IPS-20b (cell line): ENCODE data around the gene CLIP2.
"Not testable (repeated sequence)": the region's sequence is repeated elsewhere in the genome, so short reads cannot be mapped to it uniquely, and the experiment has no call there.

Source experiments
- H3K27ac ChIP-seq: one replicate; pipeline ENCODE4 v1.5.1; 2013; ENCODE audit warnings: low read length
- H3K27me3 ChIP-seq: 2 replicates; pipeline ENCODE4 v1.6.1; 2013; ENCODE audit warnings: mild to moderate bottlenecking, low read length, inconsistent platforms; ENCODE audit not compliant: insufficient read depth
- H3K36me3 ChIP-seq: 2 replicates; pipeline ENCODE4 v1.6.1; 2013; ENCODE audit warnings: low read depth, mild to moderate bottlenecking, inconsistent platforms, low read length, moderate library complexity; ENCODE audit not compliant: insufficient read depth
- H3K4me1 ChIP-seq: 2 replicates; pipeline ENCODE4 v1.6.1; 2013; ENCODE audit warnings: mild to moderate bottlenecking, control low read depth, inconsistent platforms, low read length, moderate library complexity; ENCODE audit not compliant: insufficient read depth
- H3K4me3 ChIP-seq: 2 replicates; pipeline ENCODE4 v1.5.1; 2013; ENCODE audit warnings: mild to moderate bottlenecking, low read length, inconsistent platforms
- H3K9ac ChIP-seq: 2 replicates; pipeline ENCODE4 v1.6.1; 2013; ENCODE audit warnings: low read depth, mild to moderate bottlenecking, inconsistent platforms, low read length, moderate library complexity
- H3K9me3 ChIP-seq: 2 replicates; pipeline ENCODE4 v1.6.1; 2013; ENCODE audit warnings: mild to moderate bottlenecking, low read depth, low read length, inconsistent platforms; ENCODE audit not compliant: insufficient read depth

The CLIP2 gene

GRCh38 chr7:74440143-74440542 is 150.9 kb downstream of the CLIP2 start:
- H3K36me3 ChIP-seq, H3K9ac ChIP-seq, H3K27me3 ChIP-seq, H3K27ac ChIP-seq, H3K9me3 ChIP-seq, H3K4me1 ChIP-seq, H3K4me3 ChIP-seq: not testable (repeated sequence)

GRCh38 chr7:74441801-74442200 is 152.6 kb downstream of the CLIP2 start:
- Histone ChIP-seq H3K4me3 (no peak overlapping the region), H3K36me3 (no peaks in the 10 kb centered on the region), H3K27me3 (no peaks in the 10 kb centered on the region), H3K9me3 (peaks cover 9% of the 10 kb centered on the region), H3K9ac (no peak overlapping the region), H3K4me1 (no peaks in the 10 kb centered on the region), H3K27ac (no peak overlapping the region)

GRCh38 chr7:74443543-74444247 is 154.5 kb downstream of the CLIP2 start:
- Histone ChIP-seq H3K36me3 (no peaks in the 10 kb centered on the region), H3K9ac (no peak overlapping the region), H3K9me3 (peaks cover 1% of the 10 kb centered on the region), H3K27me3 (no peaks in the 10 kb centered on the region), H3K4me3 (no peak overlapping the region), H3K4me1 (no peaks in the 10 kb centered on the region), H3K27ac (no peak overlapping the region)

- no peak overlapping the region for H3K27ac ChIP-seq
- H3K36me3 ChIP-seq: no peaks in the 10 kb centered on the region
- H3K9ac ChIP-seq: no peak overlapping the region
- H3K9me3 ChIP-seq: no peaks in the 10 kb centered on the region
- no peak overlapping the region for H3K4me3 ChIP-seq
- 0 out of 2 replicates have a peak, but pooled peaks cover 2% of the 10 kb centered on the region for H3K4me1 ChIP-seq
- H3K27me3 ChIP-seq: no peaks in the 10 kb centered on the region
Observed at GRCh38 chr7:74449144-74449543, 159.9 kb downstream of the CLIP2 start.

- Histone ChIP-seq H3K4me3 (no peak overlapping the region), H3K27me3 (no peaks in the 10 kb centered on the region), H3K27ac (no peak overlapping the region)
Observed at GRCh38 chr7:74449809-74450397, 160.7 kb downstream of the CLIP2 start.

GRCh38 chr7:74452748-74453321 is 163.6 kb downstream of the CLIP2 start:
- 0 out of 2 replicates have a peak, but pooled peaks cover 2% of the 10 kb centered on the region for H3K4me1 ChIP-seq
- H3K9ac ChIP-seq: peak overlapping the region; percentile 85; the same call in 1 of the 2 replicates
- peak overlapping the region; percentile 66; the same call in 1 of the 2 replicates for H3K4me3 ChIP-seq
- H3K27me3 ChIP-seq: no peaks in the 10 kb centered on the region
- no peak overlapping the region for H3K27ac ChIP-seq
- no peaks in the 10 kb centered on the region for H3K36me3 ChIP-seq
- no peaks in the 10 kb centered on the region for H3K9me3 ChIP-seq

More at GRCh38 chr7:74449809-74450397, 160.7 kb downstream of the CLIP2 start:
- H3K4me1 ChIP-seq: 0 out of 2 replicates have a peak, but pooled peaks cover 2% of the 10 kb centered on the region
- no peaks in the 10 kb centered on the region for H3K9me3 ChIP-seq
- H3K36me3 ChIP-seq: no peaks in the 10 kb centered on the region
- H3K9ac ChIP-seq: no peak overlapping the region

DNA sequence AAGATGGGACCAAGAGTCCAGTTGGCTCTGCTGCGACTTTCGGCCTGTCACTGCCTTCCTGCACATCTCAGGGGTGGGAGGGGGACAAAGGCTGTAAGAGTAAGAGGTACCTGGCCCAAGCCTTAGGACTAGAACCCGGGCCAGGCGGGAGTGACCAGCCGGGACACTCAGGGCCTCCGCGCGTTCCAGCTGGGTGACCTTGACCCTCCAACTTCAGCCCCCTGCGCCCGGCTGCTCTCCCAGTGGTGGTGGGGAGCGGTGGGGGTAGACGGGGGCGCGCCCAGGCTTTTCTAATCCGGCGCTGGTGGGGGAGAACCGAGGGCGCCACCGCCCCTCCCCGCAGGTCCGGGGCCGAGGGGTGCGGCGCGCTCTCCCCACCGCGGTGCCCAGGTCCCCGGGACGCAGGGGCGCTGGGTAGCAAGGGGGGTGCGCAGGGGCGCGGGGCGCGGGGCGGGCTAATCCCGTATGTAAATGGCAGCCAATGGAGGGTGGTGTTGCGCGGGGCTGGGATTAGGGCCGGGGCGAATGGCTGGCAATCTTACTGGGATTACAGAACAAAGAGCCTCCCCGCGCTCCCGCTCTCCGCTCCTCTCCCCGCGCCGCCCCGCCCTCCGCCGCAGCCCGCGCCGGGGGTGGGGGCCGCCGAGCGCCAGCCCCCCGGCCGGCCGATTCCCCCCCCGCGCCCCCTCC is 164.3 kb downstream of the CLIP2 start, which contains the start of gene GTF2IRD1:
TSS of gene GTF2IRD1 (plus strand) at position 585 of the 690 bp plus-strand sequence. CDS start 54,175 bp downstream, outside the sequence.
- H3K4me3 ChIP-seq: peak within 1 kb of the TSS; percentile 80
- H3K9me3 ChIP-seq: no peaks in the 10 kb centered on the region
- H3K4me1 ChIP-seq: 0 out of 2 replicates have a peak, but pooled peaks cover 2% of the 10 kb centered on the region
- peak within 1 kb of the TSS; percentile 88 for H3K9ac ChIP-seq
- no peak within 1 kb of the TSS for H3K27ac ChIP-seq
- no peaks in the 10 kb centered on the region for H3K27me3 ChIP-seq
- H3K36me3 ChIP-seq: no peaks in the 10 kb centered on the region

DNA sequence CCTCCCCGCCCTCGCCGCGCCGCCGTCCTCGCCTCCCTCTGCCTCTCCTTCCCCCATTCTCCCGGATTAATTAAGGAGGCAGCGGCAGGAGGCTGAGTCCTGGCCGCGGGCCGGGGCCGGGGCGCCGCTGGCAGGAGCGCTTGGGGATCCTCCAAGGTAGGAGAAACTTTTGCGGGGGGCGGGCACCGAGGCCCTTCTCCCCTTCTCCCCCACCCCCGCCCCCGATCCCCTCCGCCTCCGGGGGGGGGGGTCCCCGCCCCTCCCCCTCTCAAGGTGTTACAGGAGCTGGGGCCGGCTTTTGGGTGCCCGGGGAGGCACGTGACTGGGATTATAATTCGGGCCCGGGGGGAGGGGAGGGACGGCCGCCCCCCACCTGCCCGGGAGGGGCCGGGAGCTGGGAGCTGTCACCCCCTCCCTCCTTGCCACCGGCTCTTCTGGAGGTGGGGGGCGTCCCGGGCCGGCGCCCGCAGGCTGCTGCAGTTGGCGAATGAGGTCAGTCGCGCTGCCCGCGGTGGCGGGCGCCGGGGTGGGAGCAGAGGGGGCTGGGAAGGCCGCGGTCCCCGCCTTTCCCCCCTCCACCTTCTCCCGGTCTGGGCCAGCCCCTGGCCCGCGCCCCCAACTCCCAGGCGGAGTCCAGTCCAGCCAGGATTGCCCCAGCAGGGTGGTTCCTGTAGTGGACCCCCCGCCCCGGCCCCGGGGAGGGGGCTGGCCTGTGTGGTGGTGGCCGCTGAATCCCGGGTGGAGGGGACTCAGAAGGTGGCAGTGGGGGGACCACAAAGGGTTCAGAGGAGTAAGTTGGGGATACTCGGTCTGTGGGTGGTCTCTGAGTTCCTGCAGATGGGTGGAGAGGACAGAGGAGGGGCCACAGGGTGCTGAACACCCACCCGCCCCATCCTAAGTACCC is 165.1 kb downstream of the CLIP2 start:
- Histone ChIP-seq H3K9me3 (no peaks in the 10 kb centered on the region), H3K27ac (no peak overlapping the region), H3K4me3 (peak overlapping the region; percentile 80), H3K9ac (peak overlapping the region; percentile 88), H3K4me1 (0 out of 2 replicates have a peak, but pooled peaks cover 2% of the 10 kb centered on the region), H3K36me3 (no peaks in the 10 kb centered on the region), H3K27me3 (no peaks in the 10 kb centered on the region)

DNA sequence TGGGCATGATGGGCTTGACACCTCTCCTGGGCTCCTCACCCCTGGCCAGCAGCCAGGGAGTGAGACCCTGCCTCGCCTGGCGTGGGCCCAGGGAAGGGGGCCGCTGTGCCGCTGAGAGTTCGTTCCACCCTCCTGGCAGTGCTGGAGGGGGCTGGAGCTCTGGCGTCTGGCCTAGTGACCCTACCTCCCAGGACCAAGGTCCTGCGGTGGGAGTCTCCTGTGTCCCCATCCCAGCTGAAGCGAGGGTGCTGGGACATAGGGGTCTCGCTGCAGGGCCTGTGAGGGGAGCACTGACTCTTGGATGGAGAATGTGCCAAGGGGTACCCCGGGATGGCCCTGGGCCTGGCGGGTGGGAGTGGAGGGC is 165.7 kb downstream of the CLIP2 start:
- no peaks in the 10 kb centered on the region for H3K27me3 ChIP-seq
- peak overlapping the region; percentile 80 for H3K4me3 ChIP-seq
- H3K9me3 ChIP-seq: no peaks in the 10 kb centered on the region
- peak overlapping the region; percentile 88 for H3K9ac ChIP-seq
- 0 out of 2 replicates have a peak, but pooled peaks cover 2% of the 10 kb centered on the region for H3K4me1 ChIP-seq
- H3K27ac ChIP-seq: no peak overlapping the region
- no peaks in the 10 kb centered on the region for H3K36me3 ChIP-seq

DNA sequence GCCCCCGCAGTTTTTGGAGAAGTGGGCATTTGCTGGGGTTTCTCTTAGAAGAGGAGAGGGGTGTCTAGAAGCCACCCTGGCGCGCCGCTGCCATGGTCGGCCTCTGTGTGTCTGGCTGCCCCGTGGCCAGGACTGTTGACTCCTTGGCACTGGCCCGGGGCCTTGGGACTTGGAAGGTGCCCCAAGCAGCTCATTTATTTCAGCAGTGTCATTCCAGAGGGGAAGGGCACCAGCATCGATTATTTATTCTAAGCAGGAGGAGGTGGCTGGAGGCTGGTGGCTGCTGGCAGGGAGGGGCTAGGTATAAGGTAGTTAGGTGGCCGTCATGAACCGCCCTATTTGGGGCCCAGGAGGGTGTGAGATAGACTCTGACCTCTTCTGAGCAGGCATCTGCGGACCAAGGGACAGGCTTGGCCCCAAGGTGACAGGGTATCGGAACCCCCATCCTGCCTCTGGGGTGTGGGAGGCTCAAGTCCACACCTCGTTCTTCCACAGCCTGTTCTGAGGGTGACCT is 166.1 kb downstream of the CLIP2 start:
- Histone ChIP-seq H3K27me3 (no peaks in the 10 kb centered on the region), H3K36me3 (no peaks in the 10 kb centered on the region), H3K4me1 (0 out of 2 replicates have a peak, but pooled peaks cover 2% of the 10 kb centered on the region), H3K27ac (no peak overlapping the region), H3K9me3 (no peaks in the 10 kb centered on the region), H3K9ac (peak overlapping the region; percentile 88; the same call in 1 of the 2 replicates), H3K4me3 (peak overlapping the region; percentile 80; the same call in 1 of the 2 replicates)
